Stimulated activated CD4-positive, alpha-beta T cell treated with anti-CD3 and anti-CD28 coated beads, Interleukin-1b, Interleukin-23, amount 100 ng/mL, for 24 hours (primary cell): Measurements from ENCODE around the gene KRT34.
"Not testable (repeated sequence)": the region's sequence is repeated elsewhere in the genome, so short reads cannot be mapped to it uniquely, and the experiment has no call there.

Experiments used
- DNase-seq, 4 experiments: peaks; one replicate each; pipeline ENCODE4 v3.0.0-alpha.2; 2020; ENCODE audit warnings: low read depth in 4 of 4, low spot score in 1 of 4

KRT34 gene

GRCh38 chr17:41404024-41404671 lies 22.0 kb upstream of the KRT34 start:
- DNase-seq, result peak; percentile 2 to 58 (median 17)

GRCh38 chr17:41403404-41404023 lies 21.4 kb upstream of the KRT34 start:
- no peak for DNase-seq

DNA sequence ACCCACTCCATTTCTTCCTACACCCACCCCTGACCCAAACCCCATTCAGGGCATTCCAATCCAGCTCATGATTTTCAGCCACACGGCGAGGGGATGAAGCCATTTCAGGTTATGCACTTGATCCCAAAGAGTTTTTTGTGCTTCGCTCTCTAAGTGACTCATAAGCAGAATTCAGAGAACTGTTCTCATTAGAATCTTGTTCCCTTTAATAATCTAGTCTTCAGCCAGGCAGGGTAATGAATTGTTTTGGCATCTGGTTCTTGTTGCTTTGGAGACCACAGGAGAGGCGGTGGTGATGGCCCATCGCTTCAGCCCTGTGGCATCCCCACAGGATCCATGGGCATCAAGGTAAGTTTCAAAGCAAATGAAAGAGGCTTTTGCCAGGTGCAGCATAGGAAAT lies 20.1 kb upstream of the KRT34 start:
- no peak for DNase-seq

DNA sequence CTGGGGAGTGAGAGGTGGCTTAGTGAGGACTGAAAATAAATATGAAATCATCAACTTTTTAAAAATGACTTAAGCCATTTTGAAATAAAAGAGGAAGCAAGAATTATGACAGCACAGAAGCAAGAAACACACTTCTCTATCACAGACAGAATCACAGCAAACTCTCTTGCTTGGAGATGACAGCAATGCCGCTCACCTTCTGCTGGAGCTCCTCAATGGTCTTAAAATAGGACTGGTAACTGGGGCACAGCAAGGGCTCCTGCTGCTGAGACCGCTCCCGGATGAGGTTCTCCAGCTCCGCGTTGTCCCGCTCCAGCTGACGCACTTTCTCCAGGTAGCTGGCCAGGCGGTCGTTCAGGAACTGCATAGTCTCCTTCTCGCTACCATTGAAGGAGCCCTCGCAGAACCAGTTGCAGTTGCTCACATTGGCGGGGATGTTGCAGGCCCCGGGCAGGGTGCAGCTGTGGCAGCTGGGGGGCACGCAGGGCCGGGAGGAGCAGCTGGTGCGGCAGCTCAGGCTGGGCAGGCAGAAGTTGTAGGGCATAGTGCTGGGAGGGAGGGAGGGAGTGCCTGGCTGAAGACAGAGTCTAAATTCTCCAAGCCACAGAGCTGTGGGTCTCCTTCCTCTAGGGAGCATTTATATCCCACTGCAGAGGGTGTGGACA lies 15.0 kb upstream of the KRT34 start, which contains the start of gene KRT31:
Gene KRT31, minus strand, starts transcription at position 613 of the 665 bp plus-strand sequence. Its CDS starts 69 bp downstream, at position 544.
- no peak for DNase-seq

DNA sequence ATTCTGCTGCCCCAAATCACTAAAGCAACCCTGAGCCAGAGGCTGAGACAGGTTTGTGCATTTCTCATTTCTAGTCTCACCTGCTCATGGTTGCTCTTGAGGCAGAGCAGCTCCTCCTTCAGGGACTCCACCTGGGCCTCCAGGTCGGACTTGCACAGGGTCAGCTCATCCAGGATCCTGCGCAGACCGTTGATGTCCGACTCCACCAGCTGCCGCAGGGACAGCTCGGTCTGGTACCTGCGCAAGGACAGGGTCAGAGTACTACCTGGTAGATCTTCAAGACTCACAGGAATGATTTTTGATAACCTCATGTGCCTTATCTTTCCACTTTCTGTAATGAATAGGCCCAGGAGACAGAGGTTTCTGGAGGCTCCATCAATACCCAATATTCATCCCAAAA lies 14.2 kb upstream of the KRT34 start:
- DNase-seq, result no peak

GRCh38 chr17:41395611-41396010 lies 13.5 kb upstream of the KRT34 start:
- DNase-seq, result no peak

GRCh38 chr17:41395044-41395443 lies 12.9 kb upstream of the KRT34 start:
- DNase-seq, result not testable (repeated sequence)

- DNase-seq, result no peak
Observed at GRCh38 chr17:41394254-41394996, 12.3 kb upstream of the KRT34 start.

DNA sequence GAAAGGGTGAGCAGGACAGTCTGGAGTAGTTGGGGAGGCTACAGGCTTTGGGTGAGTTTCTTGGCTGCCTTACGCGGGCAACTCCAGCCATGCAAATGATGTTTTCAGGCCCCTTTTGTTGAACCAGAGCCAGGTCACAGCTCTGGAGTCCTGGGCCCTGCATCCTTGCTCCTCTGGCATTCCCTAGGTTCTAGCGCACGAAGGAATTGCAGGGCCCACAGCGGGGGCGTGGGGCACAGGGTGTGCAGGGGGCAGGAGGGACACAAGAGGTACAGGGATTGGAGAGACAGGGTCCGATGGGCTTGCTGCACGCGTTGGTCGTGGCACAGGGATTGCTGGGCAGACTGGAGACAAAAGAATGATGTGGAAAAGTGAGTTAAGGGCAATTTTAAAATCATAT lies 11.7 kb upstream of the KRT34 start:
- DNase-seq, result no peak

DNA sequence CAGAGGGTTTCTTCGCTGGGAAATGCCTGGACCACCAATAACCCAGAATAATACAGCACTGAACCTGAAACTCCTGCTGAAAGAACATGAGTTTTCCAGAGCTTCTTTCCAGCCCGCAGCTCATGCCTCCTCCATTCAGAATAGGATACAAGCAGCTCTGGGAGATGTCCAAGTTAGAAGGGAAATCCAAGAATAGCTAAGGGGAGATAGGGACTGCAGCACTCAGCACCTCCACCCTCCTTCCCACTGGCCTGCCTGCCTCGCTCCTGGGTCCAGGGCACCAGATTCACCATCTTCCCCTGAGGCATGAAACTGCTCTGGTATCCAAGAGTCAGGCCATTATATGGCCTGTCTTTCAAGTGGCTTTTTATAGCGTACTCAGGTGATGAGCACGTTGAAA lies 11.2 kb upstream of the KRT34 start:
- no peak for DNase-seq

- no peak for DNase-seq
Observed at GRCh38 chr17:41392278-41392677, 10.2 kb upstream of the KRT34 start.

- DNase-seq, result no peak
Observed at GRCh38 chr17:41391535-41391934, 9.4 kb upstream of the KRT34 start.

DNA sequence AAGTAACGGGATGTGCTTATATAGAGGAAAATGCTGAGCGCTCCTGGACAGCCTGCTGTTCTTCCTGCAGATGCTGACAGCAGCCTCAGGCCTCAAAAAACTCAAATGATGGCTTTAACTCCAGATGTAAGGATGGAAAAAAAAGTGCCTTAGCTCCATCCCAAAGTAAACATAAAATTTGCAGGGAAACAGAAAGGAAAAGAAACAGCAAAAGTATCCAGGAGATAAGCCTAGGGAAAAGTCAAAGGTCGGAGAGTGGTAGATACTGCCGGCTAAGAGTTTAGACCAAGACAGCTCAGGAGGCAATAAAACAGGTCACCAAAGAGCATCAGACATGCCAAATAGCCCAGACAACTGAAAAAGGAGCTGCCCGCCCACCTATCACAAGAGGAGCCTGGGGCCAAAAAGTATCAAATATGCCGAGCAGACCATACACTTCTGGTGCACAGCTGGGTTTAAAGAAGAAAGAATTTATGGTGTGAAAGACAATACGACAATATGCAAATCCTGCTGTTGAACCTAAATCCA lies 8.4 kb upstream of the KRT34 start:
- DNase-seq, result no peak

- DNase-seq, result no peak
Observed at GRCh38 chr17:41387670-41388069, 5.6 kb upstream of the KRT34 start.

- no peak for DNase-seq
Observed at GRCh38 chr17:41386227-41386626, 4.1 kb upstream of the KRT34 start.

GRCh38 chr17:41383690-41384089 lies 1.6 kb upstream of the KRT34 start:
- DNase-seq, result no peak

GRCh38 chr17:41382394-41382793 lies 288 bp upstream of the KRT34 start:
- no peak for DNase-seq

GRCh38 chr17:41380091-41380490 lies 2.0 kb downstream of the KRT34 start:
- not testable (repeated sequence) for DNase-seq

DNA sequence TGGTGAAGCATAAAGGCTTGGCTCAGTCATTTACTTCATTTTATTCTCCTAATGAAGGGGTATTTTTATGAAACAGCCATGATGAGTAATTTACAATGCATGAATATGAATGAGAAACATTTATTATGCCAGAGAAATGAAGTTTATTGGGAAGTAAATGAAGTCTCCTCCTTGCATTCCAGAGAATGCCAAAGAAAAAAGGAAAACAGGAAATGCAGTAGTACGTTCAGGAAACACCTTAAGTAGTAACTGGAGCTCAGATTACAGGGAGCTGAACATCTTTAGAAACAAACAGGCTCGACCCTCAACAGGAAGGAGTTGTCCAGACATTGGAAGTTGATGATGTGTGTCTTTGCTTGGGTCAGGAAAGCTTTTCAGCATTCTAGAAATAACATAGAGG lies 4.6 kb downstream of the KRT34 start:
- DNase-seq, result no peak

DNA sequence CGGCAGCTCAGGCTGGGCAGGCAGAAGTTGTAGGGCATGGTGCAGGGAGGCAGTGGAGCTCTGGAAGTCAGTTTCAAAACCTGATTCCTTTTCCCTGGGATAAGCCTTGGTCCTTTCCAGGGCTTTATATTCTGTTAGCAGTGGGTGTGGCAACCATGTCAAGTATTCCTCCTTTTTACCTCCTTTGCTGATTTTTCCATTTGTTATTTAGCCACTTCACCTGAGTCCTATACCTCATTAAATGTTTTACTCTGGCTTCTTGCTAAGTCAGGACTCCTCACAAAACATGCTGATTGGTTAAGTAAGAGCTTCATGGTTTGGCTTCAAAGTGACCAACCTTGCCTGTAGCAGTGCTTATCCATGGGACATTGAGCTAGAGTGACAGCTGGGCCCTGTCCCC lies 12.4 kb downstream of the KRT34 start, which contains the start of gene KRT33B:
Gene KRT33B, minus strand, starts transcription at position 101 of the 400 bp plus-strand sequence. Its CDS starts 63 bp downstream, at position 38.
- DNase-seq, result no peak

GRCh38 chr17:41369023-41369422 lies 13.1 kb downstream of the KRT34 start:
- DNase-seq, result no peak
